GM21447 (cell line): Measurements from ENCODE around the gene MROH2B.

Experiments used
- ATAC-seq: cut with Tn5 transposase; IDR thresholded peaks from one replicate; pipeline ENCODE4 v1.9.1; 2021; ENCODE audit not compliant: unreplicated experiment

MROH2B gene

GRCh38 chr5:40976041-40976440 is 95.1 kb downstream of the MROH2B start:
- ATAC-seq: no peak

- no peak for ATAC-seq
Measured at GRCh38 chr5:40973364-40974004, 97.7 kb downstream of the MROH2B start.

- no peak for ATAC-seq
Measured at GRCh38 chr5:40972434-40972833, 98.7 kb downstream of the MROH2B start.

- ATAC-seq: no peak
Measured at GRCh38 chr5:40962207-40962955, 108.8 kb downstream of the MROH2B start.

GRCh38 chr5:40960037-40960436 is 111.1 kb downstream of the MROH2B start:
- no peak for ATAC-seq

- ATAC-seq: no peak
Measured at GRCh38 chr5:40958811-40959210, 112.3 kb downstream of the MROH2B start.

- ATAC-seq: no peak
Measured at GRCh38 chr5:40957048-40957447, 114.1 kb downstream of the MROH2B start.

- ATAC-seq: no peak
Measured at GRCh38 chr5:40955313-40955712, 115.8 kb downstream of the MROH2B start.
